GM19397 (cell line): ENCODE results near the gene SBNO1.
"Not testable (repeated sequence)": the region's sequence is repeated elsewhere in the genome, so short reads cannot be mapped to it uniquely, and the experiment has no call there.

Experiments
- ATAC-seq: cut with Tn5 transposase; IDR thresholded peaks from one replicate; pipeline ENCODE4 v1.9.1; 2021; ENCODE audit warnings: mild to moderate bottlenecking, moderate library complexity; ENCODE audit not compliant: unreplicated experiment

SBNO1 gene

GRCh38 chr12:123388951-123389559, 24.4 kb upstream of the SBNO1 start:
- ATAC-seq: peak; percentile 13

GRCh38 chr12:123388177-123388950, 23.7 kb upstream of the SBNO1 start:
- peak; percentile 43 for ATAC-seq

GRCh38 chr12:123387508-123388176, 23.0 kb upstream of the SBNO1 start:
- no peak for ATAC-seq

GRCh38 chr12:123385536-123385935, 20.9 kb upstream of the SBNO1 start:
- ATAC-seq: not testable (repeated sequence)

- no peak for ATAC-seq
Measured at GRCh38 chr12:123384994-123385376, 20.3 kb upstream of the SBNO1 start.

- ATAC-seq: no peak
Measured at GRCh38 chr12:123384318-123384993, 19.8 kb upstream of the SBNO1 start.

- ATAC-seq: no peak
Measured at GRCh38 chr12:123382684-123383083, 18.0 kb upstream of the SBNO1 start.

- ATAC-seq: no peak
Measured at GRCh38 chr12:123379391-123379790, 14.7 kb upstream of the SBNO1 start.

GRCh38 chr12:123372415-123372814, 7.8 kb upstream of the SBNO1 start:
- not testable (repeated sequence) for ATAC-seq

GRCh38 chr12:123371667-123372368, 7.2 kb upstream of the SBNO1 start:
- not testable (repeated sequence) for ATAC-seq

- ATAC-seq: no peak
Measured at GRCh38 chr12:123369229-123369628, 4.6 kb upstream of the SBNO1 start.

GRCh38 chr12:123368431-123368830, 3.8 kb upstream of the SBNO1 start:
- ATAC-seq: not testable (repeated sequence)

- no peak for ATAC-seq
Measured at GRCh38 chr12:123367511-123367910, 2.9 kb upstream of the SBNO1 start.

GRCh38 chr12:123365025-123365917, 624 bp upstream of the SBNO1 start:
- ATAC-seq: peak; percentile 58

GRCh38 chr12:123363740-123364531, 711 bp downstream of the SBNO1 start:
- peak; percentile 6 for ATAC-seq

GRCh38 chr12:123363390-123363739, 1.3 kb downstream of the SBNO1 start:
- ATAC-seq: no peak

GRCh38 chr12:123358035-123358434, 6.6 kb downstream of the SBNO1 start:
- no peak for ATAC-seq

- ATAC-seq: no peak
Measured at GRCh38 chr12:123356159-123356670, 8.4 kb downstream of the SBNO1 start.

GRCh38 chr12:123354600-123354999, 10.0 kb downstream of the SBNO1 start:
- ATAC-seq: no peak
